ENCODE measurements around the gene ZNF697. TPM values are rescaled to one million over a fixed set of nuclear protein-coding genes. Genes with fewer than 3 reads are reported as not detected.

ZNF697 gene
- total RNA-seq = 22.6 and 23.1 TPM in 2 replicates

GRCh38 chr1:119647734-119648619, at the start of gene ZNF697:
Gene ZNF697, minus strand, starts transcription at chr1:119648266. Its CDS starts 22,166 bp downstream, at chr1:119626100.

Other genes starting within 250 kb of the ZNF697 start
- gene HSD3B2, start 233.1 kb downstream of the ZNF697 start, total RNA-seq = not detected in 2 replicates
- gene HSD3B1, start 141.1 kb downstream of the ZNF697 start, total RNA-seq = not detected in 2 replicates
- 83.8 and 107 TPM in 2 replicates for gene PHGDH, start 63.7 kb upstream of the ZNF697 start, total RNA-seq
- not detected in 2 replicates for gene HMGCS2, start 120.6 kb upstream of the ZNF697 start, total RNA-seq
- gene REG4, start 163.2 kb upstream of the ZNF697 start, total RNA-seq = not detected in 2 replicates
- not detected in 2 replicates for gene ADAM30, start 248.2 kb upstream of the ZNF697 start, total RNA-seq